Loucy (cell line): ENCODE results near the gene JSRP1.
A peak's percentile ranks its signal among the peaks of the same experiment; 100 is the strongest.

Experiments used
- H2AFZ ChIP-seq: fragments of 200-600 bp; sonication (generic); 2 replicates; pipeline ENCODE4 v1.6.0; 2016; ENCODE audit warnings: antibody characterized with exemption, mild to moderate bottlenecking, low read length, moderate library complexity
- H3F3A ChIP-seq: fragments of 200-600 bp; 2 replicates; pipeline ENCODE4 v1.6.0; 2016; ENCODE audit warnings: antibody characterized with exemption, low read depth, mild to moderate bottlenecking
- H3K27me3 ChIP-seq: fragments of 200-600 bp; sonication (generic); 2 replicates; pipeline ENCODE4 v1.6.1; 2014; ENCODE audit warnings: low read length, mild to moderate bottlenecking; ENCODE audit not compliant: insufficient read depth, poor library complexity, severe bottlenecking
- H3K36me3 ChIP-seq: fragments of 200-600 bp; sonication (generic); 2 replicates; pipeline ENCODE4 v1.6.1; 2016; ENCODE audit warnings: low read length; ENCODE audit not compliant: insufficient read depth
- H3K4me1 ChIP-seq: fragments of 200-600 bp; sonication (generic); 2 replicates; pipeline ENCODE4 v1.5.1; 2014; ENCODE audit warnings: low read length, mild to moderate bottlenecking; ENCODE audit not compliant: insufficient read depth, poor library complexity, severe bottlenecking
- H3K4me2 ChIP-seq: fragments of 200-600 bp; sonication (generic); 2 replicates; pipeline ENCODE4 v1.6.0; 2014; ENCODE audit warnings: antibody characterized with exemption, low read length, low read depth, mild to moderate bottlenecking; ENCODE audit not compliant: poor library complexity, severe bottlenecking
- H3K4me3 ChIP-seq: fragments of 200-600 bp; sonication (generic); 2 replicates; pipeline ENCODE4 v1.5.1; 2014; ENCODE audit warnings: low read length, mild to moderate bottlenecking, mixed read lengths; ENCODE audit not compliant: poor library complexity, severe bottlenecking
- H3K79me2 ChIP-seq: fragments of 200-600 bp; sonication (generic); 2 replicates; pipeline ENCODE4 v1.6.1; 2014; ENCODE audit warnings: low read length; ENCODE audit not compliant: insufficient read depth
- H3K9ac ChIP-seq: fragments of 200-600 bp; sonication (generic); 2 replicates; pipeline ENCODE4 v1.6.0; 2014; ENCODE audit warnings: mild to moderate bottlenecking, low read depth, low read length, moderate library complexity; ENCODE audit not compliant: poor library complexity, severe bottlenecking
- H3K9me2 ChIP-seq: fragments of 200-600 bp; sonication (generic); replicated peaks from 2 replicates; pipeline ENCODE4 v1.6.1; 2016; ENCODE audit warnings: low read depth, low read length, mixed read lengths
- H3K9me3 ChIP-seq: fragments of 200-600 bp; sonication (generic); 2 replicates; pipeline ENCODE4 v1.6.1; 2014; ENCODE audit warnings: mild to moderate bottlenecking, antibody characterized with exemption, low read length, low read depth; ENCODE audit not compliant: insufficient read depth
- H4K20me1 ChIP-seq: fragments of 200-600 bp; sonication (generic); 2 replicates; pipeline ENCODE4 v1.6.0; 2014; ENCODE audit warnings: antibody characterized with exemption, low read length, mild to moderate bottlenecking; ENCODE audit not compliant: insufficient read depth, poor library complexity, severe bottlenecking
- EZH2phosphoT487 ChIP-seq: fragments of 200-600 bp; IDR thresholded peaks from 2 replicates; pipeline ENCODE4 v1.6.1; 2018; ENCODE audit warnings: antibody characterized with exemption, mild to moderate bottlenecking, moderate library complexity, borderline replicate concordance
- TF ChIP-seq, protein P1 (sequence below): fragments of 200-600 bp; sonication (generic); conservative IDR thresholded peaks from 2 replicates; pipeline ENCODE4 v1.5.1; 2014; ENCODE audit warnings: mild to moderate bottlenecking, antibody characterized with exemption, low read length

The JSRP1 gene

DNA sequence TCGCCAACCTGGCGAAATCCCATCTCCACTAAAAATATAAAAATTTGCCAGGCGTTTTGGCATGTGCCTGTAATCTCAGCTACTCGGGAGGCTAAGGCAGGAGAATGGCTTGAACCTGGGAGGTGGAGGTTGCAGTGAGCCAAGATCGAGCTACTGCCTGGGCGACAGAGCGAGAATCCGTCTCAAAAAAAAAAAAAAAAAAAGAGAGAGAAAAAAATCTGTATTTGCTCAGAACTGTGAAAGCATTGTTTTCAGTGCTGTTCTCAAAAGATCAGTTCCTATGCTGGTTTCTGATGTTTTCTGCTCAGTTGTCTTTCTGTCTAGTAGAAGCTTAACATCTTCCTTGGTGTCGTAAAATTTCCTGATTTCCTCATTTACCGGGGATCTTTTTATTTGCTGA lies 17.0 kb downstream of the JSRP1 start:
- Histone ChIP-seq H3K79me2 (peaks cover 94% of the 10 kb centered on the region), H3F3A (peaks cover 3% of the 10 kb centered on the region; the same call in 1 of the 2 replicates), H3K9me3 (no peaks in the 10 kb centered on the region), H3K9ac (peak overlapping the region; percentile 86), H2AFZ (no peak overlapping the region), H3K4me2 (peak overlapping the region; percentile 100), H4K20me1 (peaks cover 87% of the 10 kb centered on the region), H3K36me3 (peaks cover 20% of the 10 kb centered on the region; the same call in 1 of the 2 replicates), H3K4me3 (peak overlapping the region; percentile 93), H3K9me2 (no peaks in the 10 kb centered on the region), H3K4me1 (peaks cover 52% of the 10 kb centered on the region), H3K27me3 (no peaks in the 10 kb centered on the region)
- TF ChIP-seq, protein P1, sequence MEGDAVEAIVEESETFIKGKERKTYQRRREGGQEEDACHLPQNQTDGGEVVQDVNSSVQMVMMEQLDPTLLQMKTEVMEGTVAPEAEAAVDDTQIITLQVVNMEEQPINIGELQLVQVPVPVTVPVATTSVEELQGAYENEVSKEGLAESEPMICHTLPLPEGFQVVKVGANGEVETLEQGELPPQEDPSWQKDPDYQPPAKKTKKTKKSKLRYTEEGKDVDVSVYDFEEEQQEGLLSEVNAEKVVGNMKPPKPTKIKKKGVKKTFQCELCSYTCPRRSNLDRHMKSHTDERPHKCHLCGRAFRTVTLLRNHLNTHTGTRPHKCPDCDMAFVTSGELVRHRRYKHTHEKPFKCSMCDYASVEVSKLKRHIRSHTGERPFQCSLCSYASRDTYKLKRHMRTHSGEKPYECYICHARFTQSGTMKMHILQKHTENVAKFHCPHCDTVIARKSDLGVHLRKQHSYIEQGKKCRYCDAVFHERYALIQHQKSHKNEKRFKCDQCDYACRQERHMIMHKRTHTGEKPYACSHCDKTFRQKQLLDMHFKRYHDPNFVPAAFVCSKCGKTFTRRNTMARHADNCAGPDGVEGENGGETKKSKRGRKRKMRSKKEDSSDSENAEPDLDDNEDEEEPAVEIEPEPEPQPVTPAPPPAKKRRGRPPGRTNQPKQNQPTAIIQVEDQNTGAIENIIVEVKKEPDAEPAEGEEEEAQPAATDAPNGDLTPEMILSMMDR, result no peak
- no peak for TF ChIP-seq EZH2phosphoT487

DNA sequence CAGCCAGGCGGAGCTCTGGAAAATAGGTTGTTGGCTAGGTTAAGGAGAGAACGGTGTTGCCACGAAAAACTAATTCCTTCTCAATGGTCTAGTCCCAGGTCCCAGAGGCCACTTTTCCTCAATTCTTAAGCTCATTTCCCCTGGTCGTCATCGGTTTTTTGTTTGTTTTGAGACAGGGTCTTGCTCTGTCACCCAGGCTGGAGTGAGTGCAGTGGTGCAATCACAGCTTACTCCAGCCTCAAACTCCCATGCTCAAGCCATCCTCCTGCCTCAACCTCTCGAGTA lies 18.4 kb downstream of the JSRP1 start:
- Histone ChIP-seq H3K36me3 (peaks cover 8% of the 10 kb centered on the region; the same call in 1 of the 2 replicates), H3K9ac (peak overlapping the region; percentile 86)
- TF ChIP-seq, protein P1, result no peak
- TF ChIP-seq EZH2phosphoT487, result no peak

GRCh38 chr19:2237051-2237868 lies 19.0 kb downstream of the JSRP1 start:
- peak overlapping the region; percentile 100 for H3K4me2 ChIP-seq
- no peak overlapping the region for H2AFZ ChIP-seq
- H3K9me2 ChIP-seq, result no peaks in the 10 kb centered on the region
- peaks cover 89% of the 10 kb centered on the region for H3K79me2 ChIP-seq
- H3K36me3 ChIP-seq, result peaks cover 4% of the 10 kb centered on the region; the same call in 1 of the 2 replicates
- H3K9me3 ChIP-seq, result no peaks in the 10 kb centered on the region
- TF ChIP-seq, protein P1, result no peak
- no peak for TF ChIP-seq EZH2phosphoT487
- H3F3A ChIP-seq, result peaks cover 3% of the 10 kb centered on the region; the same call in 1 of the 2 replicates
- no peaks in the 10 kb centered on the region for H3K27me3 ChIP-seq
- peaks cover 58% of the 10 kb centered on the region for H3K4me1 ChIP-seq
- H3K9ac ChIP-seq, result peak overlapping the region; percentile 86
- H4K20me1 ChIP-seq, result peaks cover 78% of the 10 kb centered on the region
- H3K4me3 ChIP-seq, result peak overlapping the region; percentile 93

More for the DNA sequence above, 18.4 kb downstream of the JSRP1 start:
- H3K9me2 ChIP-seq, result no peaks in the 10 kb centered on the region
- peaks cover 60% of the 10 kb centered on the region for H3K4me1 ChIP-seq
- peak overlapping the region; percentile 93 for H3K4me3 ChIP-seq
- H4K20me1 ChIP-seq, result peaks cover 82% of the 10 kb centered on the region
- H3K27me3 ChIP-seq, result no peaks in the 10 kb centered on the region
- peaks cover 3% of the 10 kb centered on the region; the same call in 1 of the 2 replicates for H3F3A ChIP-seq
- H3K79me2 ChIP-seq, result peaks cover 94% of the 10 kb centered on the region
- H3K4me2 ChIP-seq, result peak overlapping the region; percentile 100
- no peaks in the 10 kb centered on the region for H3K9me3 ChIP-seq
- no peak overlapping the region for H2AFZ ChIP-seq
